Esophagus squamous epithelium (tissue), 4 donors: ENCODE results near the gene SATB2.

Source experiments
- CTCF ChIP-seq, 6 experiments: fragments of 450-650 bp in 4 of 6; fragments of 200-600 bp in 2 of 6; sonication (generic) in 2 of 6; IDR thresholded peaks; one replicate each; pipeline ENCODE4 v1.5.1; 2016 to 2019; ENCODE audit warnings: antibody characterized with exemption in 6 of 6, mild to moderate bottlenecking in 4 of 6, moderate library complexity in 4 of 6
- POLR2A ChIP-seq, 4 donors: fragments of 450-650 bp; IDR thresholded peaks; one replicate each; pipeline ENCODE4 v1.6.1; 2017; ENCODE audit warnings: antibody characterized with exemption in 4 of 4, mild to moderate bottlenecking in 4 of 4, moderate library complexity in 3 of 4

GRCh38 chr2:199465988-199466691 is 8.4 kb upstream of the SATB2 start:
- TF ChIP-seq CTCF (IDR thresholded peaks at IDR 0.05) (no peak), POLR2A (IDR thresholded peaks at IDR 0.05) (no peak)
